ENCODE data around the gene STMN1. TPM values are rescaled to one million over a fixed set of nuclear protein-coding genes. Genes with fewer than 3 reads are reported as not detected.

STMN1 gene
- total and polyA plus RNA-seq, 3 donors from 2014 or later, result 230 to 727 (median 393) TPM

- H3K4me3 ChIP-seq, result no peak overlapping the region
- intact Hi-C loops (cut with DNase I; ENCODE audit: low total_unique reads), result no loop called here
- no peak overlapping the region for H3K27ac ChIP-seq
- TF ChIP-seq POLR2A (IDR thresholded peaks at IDR 0.05) (no peak), CTCF (IDR thresholded peaks at IDR 0.05) (no peak)
- H3K9me3 ChIP-seq, result no peaks in the 10 kb centered on the region
- H3K27me3 ChIP-seq, result no peaks in the 10 kb centered on the region
- DNase-seq, result peak; percentile 13
- WGBS, 2 donors, result 65 to 72% methylated on average over 16 of the region's 16 CpGs
- H3K4me1 ChIP-seq, result peaks cover 3% of the 10 kb centered on the region
- H3K36me3 ChIP-seq (ENCODE audit: low read depth, missing control alignments), result no peaks in the 10 kb centered on the region
These were observed 44.6 kb downstream of the STMN1 start for GRCh38 chr1:25861316-25862286.

- H3K27ac ChIP-seq, result peak within 1 kb of the TSS; percentile 47 to 82
- H3K4me1 ChIP-seq, result peaks cover 3% of the 10 kb centered on the region
- no peaks in the 10 kb centered on the region for H3K27me3 ChIP-seq
- no peak for TF ChIP-seq POLR2A (IDR thresholded peaks at IDR 0.05)
- TF ChIP-seq CTCF (IDR thresholded peaks at IDR 0.05), result no peak
- no peaks in the 10 kb centered on the region for H3K36me3 ChIP-seq (ENCODE audit: low read depth, missing control alignments)
- WGBS, 2 donors, result 3 to 4% methylated on average over 61 to 67 of the region's 77 CpGs
- H3K4me3 ChIP-seq, result peak within 1 kb of the TSS; percentile 62 to 66
- peak; percentile 91 for DNase-seq
- intact Hi-C loops (cut with DNase I; ENCODE audit: low total_unique reads), result no loop called here
- H3K9me3 ChIP-seq, result no peaks in the 10 kb centered on the region
These were observed 47.1 kb downstream of the STMN1 start, which contains the start of gene AUNIP for GRCh38 chr1:25858906-25859789. Gene AUNIP, minus strand, starts transcription at chr1:25859457. Its CDS starts 100 bp downstream, at chr1:25859357.

GRCh38 chr1:25858494-25858893 lies 47.7 kb downstream of the STMN1 start:
- H3K27me3 ChIP-seq, result no peaks in the 10 kb centered on the region
- intact Hi-C loops (cut with DNase I; ENCODE audit: low total_unique reads), result no loop called here
- H3K9me3 ChIP-seq, result no peaks in the 10 kb centered on the region
- peaks cover 3% of the 10 kb centered on the region for H3K4me1 ChIP-seq
- peak overlapping the region; percentile 62 to 66 for H3K4me3 ChIP-seq
- no peak for TF ChIP-seq POLR2A (IDR thresholded peaks at IDR 0.05)
- no peak for TF ChIP-seq CTCF (IDR thresholded peaks at IDR 0.05)
- 47 to 52% methylated on average over 7 of the region's 7 CpGs for WGBS, 2 donors
- H3K27ac ChIP-seq, result peak overlapping the region; percentile 47 to 82
- no peak for DNase-seq
- H3K36me3 ChIP-seq (ENCODE audit: low read depth, missing control alignments), result no peaks in the 10 kb centered on the region

GRCh38 chr1:25856856-25857255 lies 49.4 kb downstream of the STMN1 start:
- no peaks in the 10 kb centered on the region for H3K9me3 ChIP-seq
- WGBS, 2 donors, result 84% methylated on average over 11 of the region's 11 CpGs
- intact Hi-C loops (cut with DNase I; ENCODE audit: low total_unique reads), result no loop called here

More at GRCh38 chr1:25856856-25857255, 49.4 kb downstream of the STMN1 start:
- no peaks in the 10 kb centered on the region for H3K27me3 ChIP-seq
- peaks cover 3% of the 10 kb centered on the region for H3K4me1 ChIP-seq
- no peak for TF ChIP-seq CTCF (IDR thresholded peaks at IDR 0.05)
- no peak for TF ChIP-seq POLR2A (IDR thresholded peaks at IDR 0.05)
- H3K27ac ChIP-seq, result no peak overlapping the region
- peak; percentile 4 for DNase-seq
- no peak overlapping the region for H3K4me3 ChIP-seq
- no peaks in the 10 kb centered on the region for H3K36me3 ChIP-seq (ENCODE audit: low read depth, missing control alignments)
